Spleen (tissue), 7 donors: ENCODE results near the gene NME3.

Source experiments
- POLR2A ChIP-seq, 3 donors: fragments of 450-650 bp; IDR thresholded peaks; one replicate each; pipeline ENCODE4 v1.5.1; 2017; ENCODE audit warnings: antibody characterized with exemption in 3 of 3, mild to moderate bottlenecking in 1 of 3
- POLR2AphosphoS5 ChIP-seq, 3 donors: sonication (generic); formaldehyde crosslinking; IDR thresholded peaks; one replicate each; pipeline ENCODE4 v1.5.1; 2017; ENCODE audit warnings: antibody characterized with exemption in 3 of 3
- TF ChIP-seq, protein P1 (sequence below), 11 experiments: fragments of 200-600 bp in 7 of 11; fragments of 450-650 bp in 4 of 11; sonication (generic) in 4 of 11; IDR thresholded peaks in 8 of 11; conservative IDR thresholded peaks in 3 of 11; 1 replicate in 7 of 11; 2 replicates in 4 of 11; pipeline versions ENCODE4 v1.4.0 to v1.8.0; 2016 to 2021; ENCODE audit warnings: antibody characterized with exemption in 11 of 11, inconsistent platforms in 4 of 11, mild to moderate bottlenecking in 1 of 11
- donor health status: DM: no; HTN: no; CAD: no; lungs with moderate emphysema.
- donor health status: DM: no; HTN: no; CAD: no.
- donor health status: DM: no; HTN: no; CAD: no.

DNA sequence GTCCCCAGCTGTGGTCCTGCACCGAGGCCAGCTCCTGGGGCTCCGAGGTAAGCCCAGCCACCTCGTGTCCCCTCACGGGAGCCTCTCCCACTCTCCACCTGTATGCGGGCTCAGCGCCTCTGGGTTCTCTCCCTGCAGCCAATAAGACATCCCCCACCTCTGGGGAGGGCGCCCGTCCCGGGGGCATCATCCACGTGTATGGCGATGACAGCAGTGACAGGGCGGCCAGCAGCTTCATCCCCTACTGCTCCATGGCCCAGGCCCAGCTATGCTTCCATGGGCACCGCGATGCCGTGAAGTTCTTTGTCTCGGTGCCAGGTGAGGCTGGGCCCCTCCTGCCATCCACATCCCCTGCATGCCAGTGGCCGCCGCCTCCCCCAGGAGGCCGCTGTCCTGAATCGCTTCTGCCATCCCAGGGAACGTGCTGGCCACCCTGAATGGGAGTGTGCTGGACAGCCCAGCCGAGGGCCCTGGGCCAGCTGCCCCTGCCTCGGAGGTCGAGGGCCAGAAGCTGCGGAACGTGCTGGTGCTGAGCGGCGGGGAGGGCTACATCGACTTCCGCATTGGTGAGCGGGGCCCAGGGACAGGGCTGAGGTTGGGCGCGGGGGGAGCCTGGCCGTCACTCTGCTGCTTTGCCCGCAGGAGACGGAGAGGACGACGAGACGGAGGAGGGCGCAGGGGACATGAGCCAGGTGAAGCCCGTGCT, 3.1 kb downstream of the NME3 start:
- TF ChIP-seq, protein P1, sequence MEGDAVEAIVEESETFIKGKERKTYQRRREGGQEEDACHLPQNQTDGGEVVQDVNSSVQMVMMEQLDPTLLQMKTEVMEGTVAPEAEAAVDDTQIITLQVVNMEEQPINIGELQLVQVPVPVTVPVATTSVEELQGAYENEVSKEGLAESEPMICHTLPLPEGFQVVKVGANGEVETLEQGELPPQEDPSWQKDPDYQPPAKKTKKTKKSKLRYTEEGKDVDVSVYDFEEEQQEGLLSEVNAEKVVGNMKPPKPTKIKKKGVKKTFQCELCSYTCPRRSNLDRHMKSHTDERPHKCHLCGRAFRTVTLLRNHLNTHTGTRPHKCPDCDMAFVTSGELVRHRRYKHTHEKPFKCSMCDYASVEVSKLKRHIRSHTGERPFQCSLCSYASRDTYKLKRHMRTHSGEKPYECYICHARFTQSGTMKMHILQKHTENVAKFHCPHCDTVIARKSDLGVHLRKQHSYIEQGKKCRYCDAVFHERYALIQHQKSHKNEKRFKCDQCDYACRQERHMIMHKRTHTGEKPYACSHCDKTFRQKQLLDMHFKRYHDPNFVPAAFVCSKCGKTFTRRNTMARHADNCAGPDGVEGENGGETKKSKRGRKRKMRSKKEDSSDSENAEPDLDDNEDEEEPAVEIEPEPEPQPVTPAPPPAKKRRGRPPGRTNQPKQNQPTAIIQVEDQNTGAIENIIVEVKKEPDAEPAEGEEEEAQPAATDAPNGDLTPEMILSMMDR (IDR thresholded peaks at IDR 0.05 in 8 of 11, conservative IDR thresholded peaks at IDR 0.05 in 3 of 11) = no peak
- TF ChIP-seq POLR2AphosphoS5 (IDR thresholded peaks at IDR 0.05) (peak in 2 of 3 donors; percentile 43 to 48), POLR2A (IDR thresholded peaks at IDR 0.05) (no peak)
